Skeletal muscle cell (primary cell): ENCODE data around the gene SLC41A1.
A peak's percentile ranks its signal among the peaks of the same experiment; 100 is the strongest.
"Not testable (repeated sequence)": the region's sequence is repeated elsewhere in the genome, so short reads cannot be mapped to it uniquely, and the experiment has no call there.

Source experiments
- DNase-seq: peaks from one replicate; pipeline ENCODE4 v3.0.0-alpha.2; 2010; ENCODE audit warnings: low read depth
- H3K4me3 ChIP-seq: 2 replicates; pipeline ENCODE4 v1.5.1; 2011; ENCODE audit warnings: low read depth, mild to moderate bottlenecking, control low read depth, low read length, moderate library complexity

The SLC41A1 gene

GRCh38 chr1:205812878-205813754, at the start of gene SLC41A1:
TSS of gene SLC41A1 (minus strand) at chr1:205813198. CDS start at chr1:205810441, 2,757 bp downstream.
- peak; percentile 69 for DNase-seq
- peak within 1 kb of the TSS; percentile 81 for H3K4me3 ChIP-seq

GRCh38 chr1:205861540-205861939, 48.5 kb upstream of the SLC41A1 start:
- no peak for DNase-seq
- no peak overlapping the region for H3K4me3 ChIP-seq

DNA sequence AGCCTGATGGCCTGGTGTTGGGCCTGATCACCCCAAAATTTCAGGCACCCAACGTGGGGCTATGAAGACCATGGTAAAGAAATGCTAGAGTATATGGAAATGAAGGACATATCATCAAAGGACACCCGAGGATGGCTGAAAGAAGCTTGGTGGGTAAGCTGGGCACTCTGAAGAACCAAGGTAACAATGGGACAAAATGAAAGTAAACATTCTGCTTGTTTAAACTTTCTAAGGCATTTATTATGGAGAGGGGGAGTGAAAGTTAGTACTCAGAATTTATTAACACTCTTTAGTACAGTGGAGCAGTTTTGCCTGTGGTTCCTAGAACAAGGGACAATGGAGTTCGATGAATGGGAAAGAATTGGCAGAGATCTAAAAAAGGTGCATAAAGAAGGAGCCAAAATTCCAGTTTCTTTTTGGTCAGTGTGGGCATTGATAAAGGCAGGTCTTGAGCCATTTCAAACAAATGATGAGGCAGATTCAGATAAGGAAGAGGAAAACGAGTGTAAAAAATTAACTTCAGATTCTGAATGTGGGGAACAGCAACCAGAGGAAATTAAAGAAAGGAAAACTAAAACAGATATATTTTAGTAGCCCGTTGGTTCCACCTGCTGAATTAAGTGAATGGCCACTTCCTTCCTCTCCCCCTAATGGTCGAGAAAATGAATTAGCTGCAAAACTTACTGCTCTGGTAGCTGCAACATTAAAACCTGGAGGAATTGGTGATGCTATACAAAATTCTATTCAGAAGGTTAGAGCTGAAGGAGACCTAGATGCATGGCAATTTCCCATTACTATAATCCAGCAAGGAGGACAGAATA, 45.4 kb upstream of the SLC41A1 start:
- DNase-seq: no peak
- no peak overlapping the region for H3K4me3 ChIP-seq

GRCh38 chr1:205857501-205857900, 44.5 kb upstream of the SLC41A1 start:
- H3K4me3 ChIP-seq, DNase-seq: not testable (repeated sequence)

GRCh38 chr1:205856433-205856832, 43.4 kb upstream of the SLC41A1 start:
- no peak for DNase-seq
- no peak overlapping the region for H3K4me3 ChIP-seq

GRCh38 chr1:205852969-205853368, 40.0 kb upstream of the SLC41A1 start:
- no peak for DNase-seq
- no peak overlapping the region for H3K4me3 ChIP-seq

DNA sequence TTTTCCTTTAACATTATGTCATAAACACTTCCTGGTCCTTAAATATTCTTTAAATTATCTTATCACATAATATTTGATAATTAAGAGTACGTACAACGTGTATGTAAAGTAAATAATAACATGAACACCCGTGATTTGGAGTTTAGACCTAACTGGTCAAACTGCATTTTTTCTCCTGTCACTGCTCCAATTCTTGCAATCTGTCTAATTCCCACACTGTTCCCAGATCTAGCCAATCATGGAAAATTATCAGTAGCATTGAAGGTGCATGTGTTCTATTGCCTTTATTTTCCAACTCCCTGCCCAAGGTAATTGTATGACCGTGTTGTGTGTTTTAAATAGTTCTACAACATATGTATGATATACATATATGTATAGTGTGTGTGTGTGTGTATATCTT, 39.0 kb upstream of the SLC41A1 start:
- no peak overlapping the region for H3K4me3 ChIP-seq
- no peak for DNase-seq

DNA sequence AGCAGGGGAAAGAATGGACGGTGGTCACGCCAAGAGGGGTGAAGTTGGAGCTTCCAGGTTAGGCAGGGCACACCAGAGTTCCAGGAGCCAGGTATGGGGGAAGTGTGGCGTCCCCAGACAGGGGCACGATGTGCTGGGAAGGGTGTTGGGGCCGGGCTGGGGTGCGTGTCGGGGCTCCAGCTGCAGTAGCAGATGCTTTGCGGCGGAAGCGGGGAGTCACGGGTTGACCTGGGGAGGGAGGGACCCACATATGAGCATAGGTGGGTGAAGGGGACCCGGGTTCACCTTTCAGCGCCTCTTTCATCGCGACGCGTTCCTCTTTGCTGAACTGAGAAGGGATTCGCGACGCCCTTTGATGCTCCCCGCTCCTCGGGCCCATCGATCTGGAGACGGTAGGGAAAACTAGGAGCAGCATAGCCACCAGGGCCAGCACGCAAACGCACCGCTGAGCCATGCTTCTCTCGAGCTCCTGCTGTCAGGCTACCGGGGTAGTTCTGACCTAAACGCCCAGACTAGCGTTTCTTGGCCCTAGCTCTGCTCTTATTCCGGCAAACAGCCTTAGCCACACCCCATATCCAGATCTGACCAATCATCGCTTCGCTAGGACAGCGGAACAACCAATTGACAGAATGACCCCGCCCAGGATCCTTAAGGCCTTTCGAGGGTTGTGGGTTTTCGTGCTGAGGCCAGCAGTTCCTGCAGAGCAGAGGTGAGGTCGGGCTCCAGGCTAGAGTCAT, 36.8 kb upstream of the SLC41A1 start, which contains the start of gene PM20D1:
Gene PM20D1, minus strand, starts transcription at position 514 of the 737 bp plus-strand sequence. Its CDS starts 60 bp downstream, at position 454.
- peak; percentile 24 for DNase-seq
- peak within 1 kb of the TSS; percentile 38 for H3K4me3 ChIP-seq

GRCh38 chr1:205843036-205843859, 30.2 kb upstream of the SLC41A1 start:
- no peak for DNase-seq
- H3K4me3 ChIP-seq: no peak overlapping the region

- no peak for DNase-seq
- no peak overlapping the region for H3K4me3 ChIP-seq
Observed at GRCh38 chr1:205842229-205842628, 29.2 kb upstream of the SLC41A1 start.

- DNase-seq: no peak
Observed at GRCh38 chr1:205840146-205840923, 27.3 kb upstream of the SLC41A1 start.

DNA sequence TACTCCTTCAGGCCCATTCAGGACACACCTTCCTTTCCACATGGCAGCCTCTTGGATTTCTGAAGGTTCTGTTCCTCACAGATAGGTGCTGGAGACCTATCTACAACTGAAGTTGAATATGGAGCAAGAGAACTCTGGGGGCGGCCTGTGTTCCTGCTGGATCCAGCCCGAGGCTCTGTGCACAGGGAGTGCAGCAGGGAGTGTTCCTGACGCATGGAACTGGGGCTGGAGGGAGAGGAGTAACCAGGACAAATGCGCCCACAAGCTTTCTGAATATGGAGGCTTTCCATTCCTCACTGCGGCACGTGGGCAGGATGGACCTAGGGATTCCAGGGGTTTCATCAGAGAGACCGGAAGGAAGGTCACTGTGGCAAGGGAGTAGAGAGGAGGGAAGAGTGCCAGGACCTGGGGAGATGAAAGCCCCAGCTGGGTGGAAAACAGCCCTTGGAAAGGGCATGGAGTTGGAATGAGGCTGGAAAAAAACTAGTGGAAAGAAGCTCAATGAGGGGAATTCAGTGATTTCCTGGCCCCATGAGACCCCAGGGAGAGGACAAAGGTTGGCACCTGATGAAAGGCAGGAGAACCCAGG, 24.5 kb upstream of the SLC41A1 start:
- no peak for DNase-seq

More at GRCh38 chr1:205840146-205840923, 27.3 kb upstream of the SLC41A1 start:
- no peak overlapping the region for H3K4me3 ChIP-seq

GRCh38 chr1:205834751-205835150, 21.8 kb upstream of the SLC41A1 start:
- no peak overlapping the region for H3K4me3 ChIP-seq
- DNase-seq: no peak

More for the DNA sequence above, 24.5 kb upstream of the SLC41A1 start:
- H3K4me3 ChIP-seq: no peak overlapping the region

GRCh38 chr1:205832326-205832751, 19.3 kb upstream of the SLC41A1 start:
- no peak overlapping the region for H3K4me3 ChIP-seq
- DNase-seq: no peak

DNA sequence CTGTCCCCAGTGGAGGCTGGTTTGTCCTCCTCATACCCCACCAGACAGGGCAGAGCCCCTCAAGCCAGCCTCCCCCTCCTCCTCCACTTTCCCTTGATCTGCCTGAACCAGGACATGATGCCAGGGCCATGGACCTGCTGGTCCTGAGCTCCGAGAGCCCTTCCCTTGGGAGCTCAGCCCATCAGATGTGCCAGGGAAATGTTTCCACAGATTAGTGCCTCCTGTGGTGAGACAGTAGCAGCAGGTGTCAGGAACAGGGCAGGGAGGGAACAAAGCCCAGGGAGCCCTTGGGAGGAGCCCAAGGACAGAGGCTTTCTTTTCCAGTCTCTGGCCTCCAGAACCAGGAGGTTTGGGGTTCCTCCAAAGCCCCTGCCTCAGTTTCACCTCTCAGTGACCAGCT, 14.6 kb upstream of the SLC41A1 start:
- no peak for DNase-seq
- H3K4me3 ChIP-seq: no peak overlapping the region

GRCh38 chr1:205826995-205827394, 14.0 kb upstream of the SLC41A1 start:
- H3K4me3 ChIP-seq: no peak overlapping the region
- no peak for DNase-seq

GRCh38 chr1:205826016-205826806, 13.2 kb upstream of the SLC41A1 start:
- DNase-seq: no peak
- H3K4me3 ChIP-seq: no peak overlapping the region
